HT1080 (cell line): ENCODE data around the gene ANKRD24. TPM values are rescaled to one million over a fixed set of nuclear protein-coding genes. Genes with fewer than 3 reads are reported as not detected.
"Not testable (repeated sequence)": the region's sequence is repeated elsewhere in the genome, so short reads cannot be mapped to it uniquely, and the experiment has no call there.

Source experiments
- DNase-seq: peaks from one replicate; pipeline ENCODE4 v3.0.0-alpha.2; 2015; ENCODE audit warnings: low read depth
- total RNA-seq: library from RNA; depleted of rRNA; stranded (reverse); fragments of >200 nt; shearing (Covaris generic); gene quantifications from 2 replicates; pipeline ENCODE4 v1.2.3, GENCODE V29; 2014

Gene ANKRD24
- total RNA-seq, 1 experiment from 2014 or later, result 0.42 TPM

DNA sequence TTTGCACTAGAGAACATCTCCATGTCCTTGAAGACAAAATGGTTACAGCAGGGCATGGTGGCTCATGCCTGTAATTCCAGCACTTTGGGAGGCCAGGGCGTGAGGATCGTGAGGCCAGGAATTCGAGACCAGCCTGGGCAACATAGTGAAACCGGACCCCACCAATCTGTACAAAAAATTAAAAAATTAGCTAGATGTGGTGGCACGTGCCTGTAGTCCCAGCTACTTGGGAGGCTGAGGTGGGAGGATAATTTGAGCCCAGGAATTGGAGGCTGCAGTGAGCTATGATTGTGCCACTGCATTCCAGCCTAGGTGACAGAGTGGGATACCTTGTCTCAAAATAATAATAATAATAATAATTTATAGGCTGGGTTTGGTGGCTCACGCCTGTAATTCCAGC, 47.7 kb downstream of the ANKRD24 start:
- DNase-seq, result not testable (repeated sequence)

DNA sequence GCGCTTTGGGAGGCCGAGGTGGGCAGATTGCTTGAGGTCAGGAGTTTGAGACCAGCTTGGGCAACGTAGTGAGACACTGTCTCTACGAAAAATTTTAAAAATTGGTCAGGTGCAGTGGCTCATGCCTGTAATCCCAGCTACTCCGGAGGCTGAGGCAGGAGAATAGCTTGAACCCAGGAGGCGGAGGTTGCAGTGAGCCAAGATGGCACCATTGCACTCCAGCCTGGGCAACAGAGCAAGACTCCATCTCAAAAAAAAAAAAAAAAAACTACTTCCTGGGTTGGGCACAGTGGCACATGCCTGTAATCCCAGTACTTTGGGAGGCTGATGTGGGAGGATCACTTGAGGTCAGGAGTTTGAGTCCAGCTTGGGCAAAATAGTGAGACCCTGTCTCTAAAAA, 49.0 kb downstream of the ANKRD24 start:
- DNase-seq, result not testable (repeated sequence)

DNA sequence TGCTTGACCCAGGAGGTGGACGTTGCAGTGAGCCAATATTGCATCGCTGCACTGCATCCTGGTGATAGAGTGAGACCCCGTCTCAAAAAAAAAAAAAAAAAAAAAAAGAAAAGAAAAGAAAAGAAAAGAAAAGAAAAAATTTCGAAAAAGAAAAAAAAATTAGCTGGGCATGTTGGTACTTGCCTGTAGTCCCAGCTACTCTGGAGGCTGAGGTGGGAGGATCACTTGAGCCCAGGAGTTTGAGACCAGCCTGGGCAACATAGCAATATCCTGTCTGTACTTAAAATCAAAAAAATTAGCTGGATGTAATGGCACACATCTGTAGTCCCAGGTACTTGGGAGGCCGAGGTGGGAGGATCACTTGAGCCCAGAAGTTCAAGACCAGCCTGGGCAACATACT, 49.6 kb downstream of the ANKRD24 start:
- DNase-seq, result not testable (repeated sequence)

GRCh38 chr19:4232614-4233281, 50.3 kb downstream of the ANKRD24 start:
- no peak for DNase-seq

- peak; percentile 19 for DNase-seq
These were observed 50.9 kb downstream of the ANKRD24 start for GRCh38 chr19:4233282-4233853.

GRCh38 chr19:4234142-4234861, 51.8 kb downstream of the ANKRD24 start:
- DNase-seq, result no peak

DNA sequence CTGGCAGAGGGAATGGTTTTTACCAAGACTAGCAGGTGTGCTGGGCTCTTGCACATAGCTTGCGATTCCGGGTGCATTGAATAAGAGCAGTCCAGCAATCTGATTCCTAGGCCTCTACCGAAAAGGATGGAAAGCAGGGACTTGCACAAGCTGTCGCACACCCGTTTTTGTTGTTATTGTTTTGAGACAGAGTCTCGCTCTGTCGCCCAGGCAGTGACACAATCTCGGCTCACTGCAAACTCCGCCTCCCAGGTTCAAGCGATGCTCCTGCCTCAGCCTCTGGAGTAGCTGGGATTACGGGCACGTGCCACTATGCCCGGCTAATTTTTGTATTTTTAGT, 52.3 kb downstream of the ANKRD24 start:
- DNase-seq, result no peak

- DNase-seq, result not testable (repeated sequence)
These were observed 55.0 kb downstream of the ANKRD24 start for GRCh38 chr19:4237510-4237909.

GRCh38 chr19:4238831-4239230, 56.3 kb downstream of the ANKRD24 start:
- no peak for DNase-seq

DNA sequence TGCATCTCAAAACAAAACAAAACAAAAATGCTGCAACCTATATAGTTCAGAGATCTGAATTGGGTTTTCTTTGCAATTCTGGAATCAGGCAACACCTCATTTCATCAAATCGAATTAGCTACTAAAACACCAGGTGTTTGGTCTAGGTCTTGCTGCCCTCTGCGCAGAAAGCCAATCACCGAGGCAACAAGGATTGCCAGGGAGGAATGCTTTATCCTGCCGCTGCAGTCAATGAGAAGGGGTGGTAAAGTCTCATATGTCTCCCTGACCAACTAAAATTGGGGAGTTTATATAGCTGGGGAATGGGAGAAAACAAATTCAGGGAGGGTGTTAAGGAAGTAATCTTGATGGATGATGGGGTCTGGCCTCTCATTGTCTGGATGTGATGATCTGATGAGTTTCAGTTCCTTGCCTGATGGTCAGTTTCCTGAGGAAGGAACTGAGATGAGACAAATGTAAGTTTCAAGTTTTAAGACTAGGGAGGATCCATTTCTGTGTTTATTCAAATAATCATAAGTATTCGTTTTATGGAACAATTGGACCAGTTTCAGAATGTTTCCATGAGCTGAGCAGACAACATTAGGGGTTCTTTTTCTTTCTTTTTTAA, 59.4 kb downstream of the ANKRD24 start:
- no peak for DNase-seq

DNA sequence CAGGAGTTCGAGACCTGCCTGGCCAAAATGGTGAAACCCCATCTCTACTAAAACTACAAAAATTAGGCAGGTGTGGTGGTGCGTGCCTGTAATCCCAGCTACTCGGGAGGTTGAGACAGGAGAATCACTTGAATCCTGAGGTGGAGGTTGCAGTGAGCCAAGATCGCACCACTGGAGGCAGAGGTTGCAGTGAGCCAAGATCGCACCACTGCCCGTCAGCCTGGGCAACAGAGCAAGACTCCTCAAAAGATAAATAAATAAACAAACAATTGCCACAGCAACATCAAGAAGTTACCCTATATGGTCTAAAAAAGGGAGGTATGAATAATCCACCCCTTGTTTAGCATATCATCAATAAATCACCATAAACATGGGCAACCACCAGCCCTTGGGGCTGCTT, 63.4 kb downstream of the ANKRD24 start:
- DNase-seq, result not testable (repeated sequence)

- DNase-seq, result peak; percentile 96
These were observed 64.5 kb downstream of the ANKRD24 start, which contains the start of gene YJU2 for GRCh38 chr19:4246767-4247593. TSS of gene YJU2 (plus strand) at chr19:4247080. CDS start at chr19:4247147, 67 bp downstream.

DNA sequence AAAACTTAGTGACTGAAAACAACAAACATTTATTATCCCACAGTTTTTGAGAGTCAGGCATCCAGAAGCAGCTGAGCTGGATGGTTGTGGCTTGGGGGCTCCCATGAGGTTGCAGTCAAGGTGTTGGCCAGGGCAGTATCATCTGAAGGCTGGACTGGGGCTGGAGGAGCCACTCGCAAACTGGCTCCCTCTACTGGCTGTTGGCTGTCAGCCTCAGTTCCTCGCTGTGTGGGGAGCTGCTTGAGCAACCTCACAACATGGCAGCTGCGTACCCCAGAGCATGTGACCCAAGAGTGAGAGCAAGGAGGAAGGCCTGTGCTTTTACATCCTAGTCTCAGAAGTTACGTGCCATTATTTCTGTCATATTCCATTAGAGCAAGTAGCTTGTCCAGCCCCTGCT, 74.1 kb downstream of the ANKRD24 start:
- DNase-seq, result no peak

GRCh38 chr19:4257025-4257424, 74.5 kb downstream of the ANKRD24 start:
- DNase-seq, result no peak

DNA sequence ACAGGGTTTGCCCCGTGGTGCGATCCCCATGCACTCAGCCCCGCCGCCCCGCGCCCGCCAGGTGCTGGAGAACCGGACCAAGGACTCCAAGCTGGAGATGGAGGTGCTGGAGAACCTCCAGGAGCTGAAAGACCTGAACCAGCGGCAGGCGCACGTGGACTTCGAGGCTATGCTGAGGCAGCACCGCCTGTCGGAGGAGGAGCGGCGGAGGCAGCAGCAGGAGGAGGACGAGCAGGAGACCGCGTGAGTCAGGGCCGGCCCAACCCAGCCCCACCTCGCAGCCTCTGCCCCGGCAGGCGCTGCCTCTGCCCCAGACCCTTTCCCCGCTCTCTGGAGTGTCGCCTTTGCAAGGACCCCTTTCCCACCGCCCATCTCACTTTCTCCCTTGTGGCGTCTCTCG, 75.7 kb downstream of the ANKRD24 start:
- no peak for DNase-seq

DNA sequence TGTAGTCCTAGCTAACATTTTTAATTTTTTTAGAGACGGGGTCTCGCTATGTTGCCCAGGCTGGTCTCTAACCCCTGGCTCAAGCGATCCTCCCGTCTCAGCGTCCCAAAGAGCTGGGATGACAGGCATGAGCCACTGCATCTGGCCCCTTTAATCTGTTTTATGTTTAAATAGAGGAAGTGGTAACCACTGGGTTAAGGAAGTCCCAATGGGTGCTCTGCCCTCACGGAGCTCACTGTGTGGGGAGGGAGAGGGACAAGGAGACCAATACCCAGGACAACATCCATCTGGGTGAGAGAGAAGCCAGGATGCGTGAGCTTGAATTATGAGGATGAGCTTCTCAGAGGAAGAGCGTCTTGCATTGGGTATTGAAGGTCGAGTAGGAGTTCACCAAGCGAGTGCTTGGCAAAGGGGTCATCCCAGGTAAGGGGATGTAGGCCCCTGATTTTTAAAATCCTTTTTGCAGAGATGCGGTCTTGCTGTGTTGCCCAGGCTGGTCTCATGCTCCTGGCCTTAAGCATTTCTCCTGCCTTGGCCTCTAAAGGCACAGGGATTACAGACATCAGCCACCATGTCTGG, 78.2 kb downstream of the ANKRD24 start:
- no peak for DNase-seq

DNA sequence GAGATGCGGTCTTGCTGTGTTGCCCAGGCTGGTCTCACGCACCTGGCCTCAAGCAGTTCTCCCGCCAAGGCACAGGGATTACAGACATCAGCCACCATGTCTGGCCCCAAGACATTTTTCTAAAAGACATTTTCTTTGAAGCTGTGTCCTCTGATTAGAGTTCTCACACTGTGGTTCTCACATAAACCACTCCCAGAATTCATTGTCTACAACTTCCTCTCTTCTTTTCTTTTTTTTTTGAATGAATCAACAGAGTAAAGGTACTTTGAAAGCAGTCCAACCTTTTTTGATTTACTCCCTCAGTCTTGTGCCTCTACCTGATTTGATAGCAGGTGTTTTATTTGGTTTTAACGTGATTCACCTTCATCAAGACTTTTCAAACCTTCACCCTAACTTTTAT, 82.3 kb downstream of the ANKRD24 start:
- DNase-seq, result no peak

- no peak for DNase-seq
These were observed 83.9 kb downstream of the ANKRD24 start for GRCh38 chr19:4266253-4267000.

DNA sequence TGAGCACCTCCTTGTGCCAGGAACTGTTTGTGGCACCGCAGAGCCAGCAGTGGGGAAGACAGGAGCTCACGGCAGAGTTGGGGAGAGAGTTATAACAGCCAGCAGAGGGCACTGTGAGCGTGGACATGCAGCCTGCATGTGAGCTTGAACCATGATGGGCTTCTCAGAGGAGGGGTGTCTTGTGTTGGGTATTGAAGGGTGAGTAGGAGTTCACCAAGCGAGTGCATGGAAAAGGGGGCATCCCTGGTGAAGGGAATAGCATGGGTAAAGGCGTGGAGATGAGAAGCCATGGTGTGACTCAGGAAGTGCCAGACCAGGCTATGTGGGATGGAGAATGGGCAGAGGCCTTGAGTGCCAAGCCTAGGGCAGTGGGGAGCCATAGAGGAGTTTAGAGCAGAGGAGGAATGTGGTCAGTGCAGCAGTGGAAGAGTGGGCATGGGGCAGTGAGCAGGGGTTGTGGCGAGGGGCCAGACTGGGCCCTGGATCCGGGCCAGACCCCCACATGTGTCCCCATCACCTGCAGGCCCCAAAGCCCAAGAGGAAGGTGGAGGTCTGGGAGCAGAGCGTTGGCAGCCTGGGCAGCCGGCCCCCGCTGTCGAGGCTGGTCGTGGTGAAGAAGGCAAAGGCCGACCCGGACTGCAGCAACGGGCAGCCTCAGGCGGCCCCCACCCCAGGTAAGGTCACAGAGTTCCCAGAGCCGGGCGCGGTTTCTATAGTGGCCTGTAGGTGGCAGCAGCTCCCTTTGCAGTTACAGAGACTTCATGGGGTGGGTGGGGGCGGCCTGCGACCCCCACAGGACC, 84.8 kb downstream of the ANKRD24 start:
- peak; percentile 59 for DNase-seq
